ENCODE measurements around the gene ST3GAL4.

DNA sequence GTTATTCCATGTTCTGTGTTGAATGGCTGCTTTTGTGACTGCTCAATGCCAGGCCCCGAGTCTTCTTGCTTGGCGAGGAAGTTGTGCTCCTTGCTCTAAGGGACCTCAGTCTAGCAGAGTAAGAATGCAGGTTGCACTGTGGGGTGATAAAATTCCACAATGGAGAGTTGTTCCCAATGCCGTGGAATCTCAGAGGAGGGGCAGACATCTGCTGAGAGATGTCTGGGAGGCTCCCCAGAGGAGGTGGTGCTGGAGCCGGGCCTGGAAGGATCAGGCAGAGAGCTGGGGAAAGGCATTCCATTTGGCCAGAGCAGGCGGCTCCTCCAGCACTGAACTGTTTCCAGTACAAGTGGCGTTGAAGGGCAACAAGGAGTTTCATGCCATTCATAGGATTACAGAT lies 55.2 kb downstream of the ST3GAL4 start:
- TF ChIP-seq POLR2A (IDR thresholded peaks at IDR 0.05): no peak
- TF ChIP-seq CTCF (IDR thresholded peaks at IDR 0.05): no peak

All from right lobe of liver (tissue), 4 donors.